H1 (cell line): ENCODE measurements around the gene PTGDR2. TPM values are rescaled to one million over a fixed set of nuclear protein-coding genes. Genes with fewer than 3 reads are reported as not detected.

ENCODE experiments used
- CTCF ChIA-PET: fragments of 300-600 bp; sonication (Branson Sonifier 250); formaldehyde crosslinking; loops from one replicate; lab custom pipeline; 2021; ENCODE audit not compliant: partially characterized antibody; lab: Charles Lee
- POLR2A ChIA-PET: fragments of 300-600 bp; sonication (Branson Sonifier 250); formaldehyde crosslinking; loops from one replicate; lab custom pipeline; 2021; ENCODE audit warnings: inconsistent platforms; ENCODE audit not compliant: partially characterized antibody; lab: Charles Lee
- DNase-seq, 2 experiments: peaks; one replicate each; pipeline versions ENCODE4 v3.0.0 to v3.0.0-alpha.2; 2010 to 2022; ENCODE audit warnings: low spot score in 2 of 2, low read depth in 1 of 2, mixed read lengths in 1 of 2
- FAIRE-seq: peaks from 2 replicates; lab custom pipeline; 2011; peaks lifted over from hg19 to GRCh38; lab: Jason Lieb, UNC
- H2AFZ ChIP-seq: 2 replicates; pipeline ENCODE4 v1.8.1; 2012; ENCODE audit warnings: low read length, inconsistent platforms
- H2AK5ac ChIP-seq: 2 replicates; pipeline ENCODE4 v1.6.1; 2013; ENCODE audit warnings: low read depth, low read length
- H2BK120ac ChIP-seq: replicated peaks from 2 replicates; pipeline ENCODE3; 2013; ENCODE audit warnings: low read depth, low read length, inconsistent platforms
- H2BK12ac ChIP-seq: 2 replicates; pipeline ENCODE4 v1.6.1; 2013; ENCODE audit warnings: low read depth, low read length
- H2BK15ac ChIP-seq: 2 replicates; pipeline ENCODE4 v1.6.1; 2013; ENCODE audit warnings: low read length
- H2BK20ac ChIP-seq: 2 replicates; pipeline ENCODE4 v1.6.1; 2013; ENCODE audit warnings: low read length
- H2BK5ac ChIP-seq: 2 replicates; pipeline ENCODE4 v1.6.1; 2013; ENCODE audit warnings: low read depth, low read length
- H3K14ac ChIP-seq: 2 replicates; pipeline ENCODE4 v1.6.1; 2013; ENCODE audit warnings: inconsistent platforms; ENCODE audit not compliant: insufficient read length
- H3K18ac ChIP-seq: 2 replicates; pipeline ENCODE4 v1.6.1; 2013; ENCODE audit warnings: low read length; ENCODE audit errors: extremely low read depth
- H3K23ac ChIP-seq: 2 replicates; pipeline ENCODE4 v1.6.1; 2013; ENCODE audit warnings: inconsistent platforms; ENCODE audit not compliant: insufficient read length
- H3K23me2 ChIP-seq: 2 replicates; pipeline ENCODE4 v1.6.1; 2013; ENCODE audit warnings: low read depth, low read length
- H3K27ac ChIP-seq: 2 replicates; pipeline ENCODE4 v1.6.1; 2011; ENCODE audit warnings: low read depth, low read length, inconsistent platforms
- H3K27me3 ChIP-seq, 4 experiments: replicated peaks in 1 of 4; 1 replicate in 1 of 4; 2 replicates in 3 of 4; pipeline versions ENCODE4 v1.6.1 to v1.8.1; 2011 to 2013; ENCODE audit warnings: low read length in 3 of 4, mild to moderate bottlenecking in 3 of 4, inconsistent platforms in 2 of 4, mixed read lengths in 2 of 4, moderate library complexity in 1 of 4; ENCODE audit not compliant: control insufficient read depth in 3 of 4, insufficient read depth in 3 of 4; ENCODE audit errors: extremely low read depth in 1 of 4
- H3K36me3 ChIP-seq, 4 experiments: 2 replicates each; pipeline versions ENCODE4 v1.6.1 to v1.8.1; 2011 to 2013; ENCODE audit warnings: mild to moderate bottlenecking in 4 of 4, low read length in 3 of 4, moderate library complexity in 2 of 4, control low read depth in 1 of 4, inconsistent platforms in 1 of 4; ENCODE audit not compliant: insufficient read depth in 4 of 4, control insufficient read depth in 2 of 4
- H3K4ac ChIP-seq: replicated peaks from 2 replicates; pipeline ENCODE3; 2013; ENCODE audit warnings: low read length, low read depth, mixed read lengths, inconsistent platforms; ENCODE audit not compliant: insufficient read length
- H3K4me1 ChIP-seq, 4 experiments: replicated peaks in 1 of 4; 1 replicate in 1 of 4; 2 replicates in 3 of 4; pipeline versions ENCODE4 v1.6.1 to v1.8.1; 2011 to 2013; ENCODE audit warnings: low read length in 3 of 4, inconsistent platforms in 2 of 4, mixed read lengths in 1 of 4; ENCODE audit not compliant: insufficient read depth in 4 of 4, control insufficient read depth in 3 of 4
- H3K4me2 ChIP-seq, 2 experiments: 2 replicates each; pipeline versions ENCODE4 v1.6.1 to v1.8.1; 2011 to 2013; ENCODE audit warnings: low read depth in 2 of 2, low read length in 2 of 2, control low read depth in 1 of 2, inconsistent platforms in 1 of 2, mild to moderate bottlenecking in 1 of 2; ENCODE audit not compliant: insufficient read depth in 1 of 2
- H3K4me3 ChIP-seq, 4 experiments: fragments of 200-600, 300-600 bp in 1 of 4; sonication (generic), shearing (Covaris generic), sonication (Bioruptor Twin) in 1 of 4; 2 replicates each; pipeline versions ENCODE4 v1.5.1 to v1.8.1; 2011 to 2016; ENCODE audit warnings: low read length in 4 of 4, low read depth in 3 of 4, control low read depth in 2 of 4, inconsistent platforms in 2 of 4, mild to moderate bottlenecking in 2 of 4, mixed read lengths in 1 of 4, moderate library complexity in 1 of 4; ENCODE audit not compliant: insufficient read depth in 2 of 4; ENCODE audit errors: extremely low read depth in 1 of 4
- H3K56ac ChIP-seq: replicated peaks from 2 replicates; pipeline ENCODE3; 2013; ENCODE audit warnings: low read depth, mild to moderate bottlenecking, mixed read lengths, low read length, inconsistent platforms; ENCODE audit not compliant: insufficient read length
- H3K79me1 ChIP-seq: 2 replicates; pipeline ENCODE4 v1.6.1; 2013; ENCODE audit warnings: low read depth, low read length, control low read depth
- H3K79me2 ChIP-seq, 2 experiments: 2 replicates each; pipeline versions ENCODE4 v1.6.1 to v1.8.1; 2012 to 2013; ENCODE audit warnings: low read length in 2 of 2, mild to moderate bottlenecking in 2 of 2, inconsistent platforms in 1 of 2; ENCODE audit not compliant: insufficient read depth in 2 of 2, control insufficient read depth in 1 of 2
- H3K9ac ChIP-seq, 4 experiments: replicated peaks in 1 of 4; 1 replicate in 1 of 4; 2 replicates in 3 of 4; pipeline versions ENCODE4 v1.6.1 to v1.8.1; 2011 to 2013; ENCODE audit warnings: low read depth in 3 of 4, low read length in 3 of 4, control low read depth in 2 of 4, mild to moderate bottlenecking in 2 of 4, moderate library complexity in 2 of 4, inconsistent platforms in 1 of 4; ENCODE audit errors: extremely low read depth in 1 of 4
- H3K9me3 ChIP-seq, 2 experiments: 2 replicates each; pipeline versions ENCODE4 v1.6.1 to v1.8.1; 2012 to 2013; ENCODE audit warnings: mild to moderate bottlenecking in 2 of 2, moderate library complexity in 2 of 2, control low read depth in 1 of 2, inconsistent platforms in 1 of 2, low read depth in 1 of 2, low read length in 1 of 2, mixed read lengths in 1 of 2; ENCODE audit not compliant: insufficient read depth in 2 of 2
- H4K20me1 ChIP-seq, 2 experiments: replicated peaks in 1 of 2; 2 replicates each; pipeline versions ENCODE3 to v1.8.1; 2011 to 2013; ENCODE audit warnings: inconsistent platforms in 2 of 2, low read length in 2 of 2, mild to moderate bottlenecking in 1 of 2; ENCODE audit not compliant: insufficient read depth in 2 of 2, control insufficient read depth in 1 of 2
- H4K5ac ChIP-seq: 2 replicates; pipeline ENCODE4 v1.6.1; 2013; ENCODE audit warnings: low read length, low read depth, mixed read lengths, inconsistent platforms; ENCODE audit not compliant: insufficient read length
- H4K8ac ChIP-seq: 2 replicates; pipeline ENCODE4 v1.8.0; 2013; ENCODE audit warnings: mild to moderate bottlenecking, moderate library complexity, low read length, inconsistent platforms; ENCODE audit not compliant: insufficient read depth; ENCODE audit errors: extremely low read depth
- H4K91ac ChIP-seq: replicated peaks from 2 replicates; pipeline ENCODE3; 2013; ENCODE audit warnings: low read length, mixed read lengths, inconsistent platforms; ENCODE audit not compliant: insufficient read length
- HDAC2 ChIP-seq, 2 experiments: fragments of 300-600 bp in 1 of 2; sonication (generic) in 1 of 2; IDR thresholded peaks; 2 replicates each; pipeline ENCODE4 v1.6.1; 2011 to 2012; ENCODE audit warnings: low read depth in 2 of 2, low read length in 2 of 2, mild to moderate bottlenecking in 2 of 2, moderate library complexity in 2 of 2, borderline replicate concordance in 1 of 2, inconsistent platforms in 1 of 2
- KDM1A ChIP-seq: fragments of 200-600, 300-600 bp; sonication (generic); IDR thresholded peaks from 2 replicates; pipeline ENCODE4 v1.7.1; 2016; ENCODE audit warnings: mild to moderate bottlenecking, low read length, borderline replicate concordance
- KDM4A ChIP-seq: IDR thresholded peaks from one replicate; pipeline ENCODE4 v1.7.1; 2012; ENCODE audit warnings: low read depth, mild to moderate bottlenecking, moderate library complexity, low read length, inconsistent platforms; ENCODE audit not compliant: severe bottlenecking
- RNF2 ChIP-seq: fragments of 200-900, 300-1000 bp; sonication (generic); IDR thresholded peaks from 2 replicates; pipeline ENCODE4 v1.7.1; 2016; ENCODE audit warnings: borderline replicate concordance, low read depth, mild to moderate bottlenecking, antibody characterized with exemption, low read length; ENCODE audit not compliant: poor library complexity, severe bottlenecking; ENCODE audit errors: missing control alignments
- WGBS, 2 experiments: shearing (Covaris generic) in 1 of 2; methylation state at CpG; one replicate each; pipeline versions ENCODE4 v1.1.6 to v1.1.7; 2013 to 2015; ENCODE audit warnings: low lambda C conversion rate in 2 of 2, mixed read lengths in 2 of 2, inconsistent platforms in 1 of 2, low coverage in 1 of 2, missing lambda C conversion rate in 1 of 2; ENCODE audit not compliant: insufficient replicate concordance in 2 of 2, insufficient coverage in 1 of 2, insufficient read length in 1 of 2; ENCODE audit errors: extremely low coverage in 1 of 2, missing lambda C conversion rate in 1 of 2; 5-methylcytosine and 5-hydroxymethylcytosine counted together
- polyA plus RNA-seq, 7 experiments: library from polyadenylated mRNA; depleted of rRNA in 3 of 7; stranded (reverse) in 5 of 7; unstranded in 2 of 7; fragments of >200 nt in 5 of 7; fragments of 200-250 nt in 2 of 7; gene quantifications; 1 replicate in 5 of 7; 2 replicates in 1 of 7; 4 replicates in 1 of 7; pipeline versions ENCODE4 v1.2.1 to v1.2.3, GENCODE V29; 2011 to 2013; ENCODE audit warnings: missing spikeins in 2 of 7, mixed read lengths in 2 of 7
- total RNA-seq: library from RNA; stranded (reverse); fragmentation: NEBNext Ultra II Directional; extraction: Animal tissue kit (Norgen Biotek cat#: 25700); gene quantifications from 2 replicates; pipeline ENCODE4 v1.2.1, GENCODE V29; 2021
- TF ChIP-seq, protein P1 (sequence below): IDR thresholded peaks from 2 replicates; pipeline ENCODE4 v1.6.1; 2012; ENCODE audit warnings: inconsistent platforms
- TF ChIP-seq, protein P2 (sequence below): IDR thresholded peaks from 2 replicates; pipeline ENCODE4 v1.6.1; 2012; ENCODE audit warnings: inconsistent platforms

The PTGDR2 gene
- total and polyA plus RNA-seq, 2 of the 8 experiments (the other 6 are each of a cell fraction or from before 2014, with no cell fraction given): 0.20 TPM; not detected in 1

DNA sequence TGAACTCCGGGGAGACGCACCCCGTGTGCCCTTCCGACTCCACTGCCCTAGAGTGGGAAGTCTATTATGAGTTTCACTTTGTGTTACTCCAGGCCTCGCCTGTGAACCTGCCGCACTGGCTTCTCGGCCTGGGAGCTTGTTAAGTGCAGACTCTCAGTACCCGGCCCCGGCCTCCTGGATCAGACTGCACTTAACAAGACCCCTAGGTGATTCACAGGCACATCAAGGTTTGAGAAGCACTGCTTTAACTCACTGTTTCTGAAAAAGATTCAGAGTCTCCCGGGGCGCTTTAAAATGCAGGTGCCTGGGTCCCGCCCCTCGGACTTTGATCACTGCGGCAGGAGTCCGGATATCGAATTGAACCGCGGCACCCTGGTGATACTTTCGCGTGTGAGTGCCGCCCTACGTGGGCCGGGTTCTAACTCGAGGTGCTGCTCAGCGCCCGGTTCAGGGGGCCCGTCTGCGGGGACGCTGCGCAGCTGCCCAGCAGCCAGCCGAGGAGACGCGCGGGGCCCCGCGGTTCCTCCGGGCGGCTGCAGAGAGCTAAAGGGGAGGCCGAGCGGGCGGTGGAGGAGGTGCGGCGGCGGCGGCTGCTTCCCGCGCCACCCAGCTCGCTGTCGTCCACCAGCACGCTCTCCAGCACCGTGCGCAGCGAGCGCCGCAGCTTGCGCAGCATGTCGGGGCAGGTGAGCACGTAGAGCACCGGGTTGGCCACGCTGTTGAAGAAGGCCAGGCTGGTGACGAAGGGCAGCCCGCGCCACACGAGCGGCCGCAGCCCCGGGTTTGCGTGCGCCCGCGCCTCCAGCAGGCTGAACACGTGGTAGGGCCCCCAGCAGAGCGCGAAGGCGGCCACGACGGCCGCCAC is 3.4 kb downstream of the PTGDR2 start:
- H3K9me3 ChIP-seq: peaks cover 0 to 9% of the 10 kb centered on the region in 2 experiments; a peak in 1 of 4 replicates
- no peaks in the 10 kb centered on the region for H3K79me1 ChIP-seq
- H2AFZ ChIP-seq: no peak overlapping the region
- H3K27ac ChIP-seq: no peak overlapping the region
- peaks cover 3 to 26% (median 16%) of the 10 kb centered on the region in 4 experiments; a peak in 6 of 7 replicates for H3K27me3 ChIP-seq
- no peak overlapping the region for H2AK5ac ChIP-seq
- no peaks in the 10 kb centered on the region for H3K79me2 ChIP-seq
- FAIRE-seq (no peak), DNase-seq (peak in 1 of 2 experiments; percentile 60)
- no peak overlapping the region for H4K91ac ChIP-seq
- H2BK120ac ChIP-seq: no peak overlapping the region
- H3K4me2 ChIP-seq: peak overlapping the region; percentile 65 to 69
- no peak overlapping the region for H4K5ac ChIP-seq
- ChIA-PET CTCF (interaction anchor here (1.0 to 5.1 kb wide), 7 partner anchors 15 to 717 kb away, joined by 3 to 22 read pairs (median 4); no protein-coding TSS in a partner anchor), POLR2A (interaction anchor here (1.0 to 7.5 kb wide), 6 partner anchors 8 to 47 kb away, joined by 3 to 54 read pairs (median 6); partner anchors contain the start of genes CCDC86 and ZP1)
- peak overlapping the region; percentile 89; the same call in 1 of the 2 replicates for H4K8ac ChIP-seq
- no peak overlapping the region for H2BK20ac ChIP-seq
- H2BK12ac ChIP-seq: no peak overlapping the region
- 33% methylated on average over 65 of the region's 78 CpGs; no CpG with 5 or more reads in 1 of the 2 experiments for WGBS, 2 experiments
- peak overlapping the region in 3 of 4 experiments; percentile 2 to 49 (median 5); a peak in 4 of 8 replicates for H3K4me3 ChIP-seq
- TF ChIP-seq RNF2 (peak; percentile 46), HDAC2 (IDR thresholded peaks at IDR 0.05; ENCODE audit: borderline replicate concordance in 1 of 2, low read depth in 2 of 2, low read length in 2 of 2) (0 out of 4 replicates have a peak, but pooled peaks of 1 of the 2 experiments have one; percentile 40), KDM1A (no peak), KDM4A (peak; percentile 78)
- TF ChIP-seq, protein P1, sequence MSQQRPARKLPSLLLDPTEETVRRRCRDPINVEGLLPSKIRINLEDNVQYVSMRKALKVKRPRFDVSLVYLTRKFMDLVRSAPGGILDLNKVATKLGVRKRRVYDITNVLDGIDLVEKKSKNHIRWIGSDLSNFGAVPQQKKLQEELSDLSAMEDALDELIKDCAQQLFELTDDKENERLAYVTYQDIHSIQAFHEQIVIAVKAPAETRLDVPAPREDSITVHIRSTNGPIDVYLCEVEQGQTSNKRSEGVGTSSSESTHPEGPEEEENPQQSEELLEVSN: peak; percentile 97
- TF ChIP-seq, protein P2, sequence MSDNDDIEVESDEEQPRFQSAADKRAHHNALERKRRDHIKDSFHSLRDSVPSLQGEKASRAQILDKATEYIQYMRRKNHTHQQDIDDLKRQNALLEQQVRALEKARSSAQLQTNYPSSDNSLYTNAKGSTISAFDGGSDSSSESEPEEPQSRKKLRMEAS: peak; percentile 96
- H3K4me1 ChIP-seq: peaks cover 0 to 5% (median 0%) of the 10 kb centered on the region in 4 experiments; a peak in 2 of 7 replicates
- no peak overlapping the region; a peak in 1 of 7 replicates for H3K9ac ChIP-seq
- H3K14ac ChIP-seq: no peak overlapping the region
- H3K4ac ChIP-seq: no peak overlapping the region
- H2BK15ac ChIP-seq: no peak overlapping the region
- H3K56ac ChIP-seq: no peak overlapping the region
- H2BK5ac ChIP-seq: no peak overlapping the region
- H4K20me1 ChIP-seq: peaks cover 5 to 18% of the 10 kb centered on the region in 2 experiments
- peak overlapping the region; percentile 32; the same call in 1 of the 2 replicates for H3K18ac ChIP-seq
- H3K23me2 ChIP-seq: no peaks in the 10 kb centered on the region; the same call in 1 of the 2 replicates
- no peak overlapping the region for H3K23ac ChIP-seq
- H3K36me3 ChIP-seq: peaks cover 13 to 26% (median 21%) of the 10 kb centered on the region in 4 experiments
